RWPE1 (cell line): ENCODE results near the gene NCLN.

Experiments used
- CTCF ChIA-PET: fragments of 350-600 bp; sonication (Branson Sonifier 250); formaldehyde crosslinking; extraction: SDS; loops from one replicate; lab custom pipeline; 2021; lab: Yijun Ruan, JAX
- POLR2A ChIA-PET: fragments of 400-600 bp; formaldehyde crosslinking; extraction: SDS; loops from one replicate; lab custom pipeline; 2020; ENCODE audit warnings: antibody characterized with exemption; ENCODE audit not compliant: low non-redundant PET; lab: Yijun Ruan, JAX
- DNase-seq: peaks from one replicate; pipeline ENCODE4 v3.0.0; 2012; ENCODE audit warnings: low spot score
- H3K27ac ChIP-seq: fragments of 450-650 bp; 2 replicates; pipeline ENCODE4 v1.5.1; 2017
- TF ChIP-seq, protein P1 (sequence below): fragments of 450-650 bp; conservative IDR thresholded peaks from 2 replicates; pipeline ENCODE4 v1.5.1; 2017; ENCODE audit warnings: low read depth, mild to moderate bottlenecking

Gene NCLN

DNA sequence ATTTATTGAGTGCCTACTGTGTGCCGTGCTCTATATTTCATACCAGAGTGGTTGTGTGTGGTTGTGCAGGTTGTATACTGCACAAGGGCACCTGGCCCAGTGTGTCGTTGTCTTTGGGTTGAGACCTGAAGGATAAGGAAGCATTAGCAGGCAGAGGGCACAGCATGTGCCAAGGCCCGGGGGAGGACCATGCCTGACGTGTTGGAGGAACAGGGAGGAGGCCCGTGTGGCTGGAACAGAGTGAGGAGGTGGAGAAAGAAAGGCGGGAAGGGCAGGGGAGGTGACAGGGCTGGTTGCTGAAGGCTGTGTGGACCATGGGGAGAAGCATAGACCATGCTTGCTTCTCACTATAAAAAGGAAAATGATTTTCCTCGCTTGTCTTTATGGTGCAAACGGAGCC, 65.5 kb downstream of the NCLN start:
- ChIA-PET CTCF (interaction anchor here (0.7 kb wide), 1 partner anchor 23 kb away, joined by 3 read pairs; no protein-coding TSS in a partner anchor), POLR2A (no interaction called here)
- no peak overlapping the region for H3K27ac ChIP-seq
- DNase-seq, result no peak
- TF ChIP-seq, protein P1, sequence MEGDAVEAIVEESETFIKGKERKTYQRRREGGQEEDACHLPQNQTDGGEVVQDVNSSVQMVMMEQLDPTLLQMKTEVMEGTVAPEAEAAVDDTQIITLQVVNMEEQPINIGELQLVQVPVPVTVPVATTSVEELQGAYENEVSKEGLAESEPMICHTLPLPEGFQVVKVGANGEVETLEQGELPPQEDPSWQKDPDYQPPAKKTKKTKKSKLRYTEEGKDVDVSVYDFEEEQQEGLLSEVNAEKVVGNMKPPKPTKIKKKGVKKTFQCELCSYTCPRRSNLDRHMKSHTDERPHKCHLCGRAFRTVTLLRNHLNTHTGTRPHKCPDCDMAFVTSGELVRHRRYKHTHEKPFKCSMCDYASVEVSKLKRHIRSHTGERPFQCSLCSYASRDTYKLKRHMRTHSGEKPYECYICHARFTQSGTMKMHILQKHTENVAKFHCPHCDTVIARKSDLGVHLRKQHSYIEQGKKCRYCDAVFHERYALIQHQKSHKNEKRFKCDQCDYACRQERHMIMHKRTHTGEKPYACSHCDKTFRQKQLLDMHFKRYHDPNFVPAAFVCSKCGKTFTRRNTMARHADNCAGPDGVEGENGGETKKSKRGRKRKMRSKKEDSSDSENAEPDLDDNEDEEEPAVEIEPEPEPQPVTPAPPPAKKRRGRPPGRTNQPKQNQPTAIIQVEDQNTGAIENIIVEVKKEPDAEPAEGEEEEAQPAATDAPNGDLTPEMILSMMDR, result no peak

DNA sequence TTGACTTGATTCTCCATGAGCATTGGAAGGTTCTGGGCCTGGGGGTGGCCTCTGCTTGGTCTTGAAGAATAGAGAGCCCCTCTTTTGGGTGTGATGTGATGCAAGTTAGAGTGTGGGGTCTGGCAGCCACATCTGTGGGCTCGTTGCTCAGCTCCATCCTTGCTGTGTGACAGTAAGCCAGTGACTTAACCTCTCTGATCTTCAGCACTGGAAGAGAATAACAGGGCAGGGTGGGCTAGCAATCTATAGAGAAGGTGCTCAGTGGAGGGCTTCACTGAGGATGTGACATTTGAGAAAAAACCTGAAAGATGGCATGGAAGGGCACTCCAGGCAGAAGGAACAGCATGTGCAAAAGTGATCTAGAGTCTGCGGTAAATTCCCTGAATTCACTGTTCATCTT, 66.9 kb downstream of the NCLN start:
- POLR2A ChIA-PET, result no interaction called here
- CTCF ChIA-PET, result no interaction called here
- TF ChIP-seq, protein P1, result no peak
- H3K27ac ChIP-seq, result no peak overlapping the region
- no peak for DNase-seq

DNA sequence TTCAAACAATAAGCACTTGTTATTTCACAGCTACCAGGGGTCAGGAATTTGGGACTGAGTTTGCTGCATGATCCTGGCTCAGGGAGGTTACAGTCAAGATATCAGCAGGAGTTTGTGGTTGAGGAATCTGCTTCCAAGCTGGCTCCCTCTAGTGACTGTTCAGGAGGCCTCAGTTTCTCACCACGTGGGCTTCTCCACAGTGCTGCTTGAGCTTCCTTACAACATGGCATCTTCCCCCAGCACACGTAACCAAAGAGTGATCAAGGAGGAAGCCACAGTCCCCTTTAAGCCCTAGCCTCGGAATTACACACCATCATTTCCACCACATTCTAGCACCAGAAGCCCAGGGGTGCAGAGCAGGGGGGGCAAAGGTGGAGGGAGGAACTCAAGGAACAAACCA, 67.5 kb downstream of the NCLN start:
- no peak overlapping the region for H3K27ac ChIP-seq
- POLR2A ChIA-PET, result no interaction called here
- CTCF ChIA-PET, result no interaction called here
- no peak for DNase-seq
- TF ChIP-seq, protein P1, result no peak

DNA sequence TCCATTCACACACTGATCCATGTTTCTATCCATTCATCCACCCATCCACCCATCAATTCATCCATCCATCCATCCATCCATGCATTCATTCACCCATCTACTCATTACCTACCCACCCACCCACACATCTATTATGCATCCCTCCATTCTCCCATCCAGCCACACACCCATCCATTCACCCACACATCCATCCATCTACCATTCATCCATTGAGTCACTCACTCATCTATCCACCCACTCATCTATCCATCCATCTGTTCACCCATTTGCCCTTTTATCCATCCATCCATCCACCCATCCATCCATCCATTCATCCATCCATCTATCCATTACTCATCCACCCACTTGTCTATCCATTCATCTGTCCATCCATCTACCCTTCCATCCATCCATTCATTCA, 68.8 kb downstream of the NCLN start:
- DNase-seq, result no peak
- POLR2A ChIA-PET, result no interaction called here
- CTCF ChIA-PET, result interaction anchor here (0.7 kb wide), 1 partner anchor 20 kb away, joined by 3 read pairs; no protein-coding TSS in a partner anchor
- TF ChIP-seq, protein P1, result no peak
- H3K27ac ChIP-seq, result no peak overlapping the region

DNA sequence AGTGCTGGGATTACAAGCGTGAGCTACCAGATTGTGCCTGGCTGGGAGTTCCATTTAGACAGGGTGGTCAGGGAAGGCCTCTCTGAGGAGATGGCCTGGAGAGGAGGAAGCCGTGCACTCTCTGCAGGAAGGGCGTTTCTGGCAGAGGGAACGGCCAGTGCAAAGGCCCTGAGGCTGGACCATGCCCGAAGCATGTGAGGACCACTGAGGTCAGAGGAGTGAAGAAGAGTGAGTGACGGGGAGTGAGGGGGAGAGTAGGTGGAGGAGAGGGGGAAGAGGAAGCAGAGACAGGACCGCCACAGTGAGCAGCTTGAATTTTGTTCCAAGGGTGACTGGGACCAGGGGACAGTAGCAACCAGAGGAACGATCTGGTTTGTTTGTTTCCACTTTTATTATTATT, 71.3 kb downstream of the NCLN start:
- no peak overlapping the region for H3K27ac ChIP-seq
- ChIA-PET CTCF (interaction anchor here (0.7 kb wide), 1 partner anchor 35 kb away, joined by 3 read pairs; no protein-coding TSS in a partner anchor), POLR2A (no interaction called here)
- TF ChIP-seq, protein P1, result no peak
- DNase-seq, result no peak
